RWPE2 (cell line): ENCODE measurements around the gene NSG1.

ENCODE experiments used
- ATAC-seq: fragments of 200-7000 bp; cut with Tn5 transposase; 3 replicates; pipeline ENCODE4 v1.9.1; 2021; ENCODE audit warnings: low read depth
- DNase-seq: peaks from one replicate; pipeline ENCODE4 v3.0.0-alpha.2; 2020; ENCODE audit warnings: low spot score
- H3K27ac ChIP-seq: fragments of 450-650 bp; 2 replicates; pipeline ENCODE4 v1.5.1; 2017; ENCODE audit warnings: mild to moderate bottlenecking; ENCODE audit not compliant: poor library complexity, severe bottlenecking
- H3K27me3 ChIP-seq: fragments of 250-450 bp; sonication (Bioruptor Pico); 2 replicates; pipeline ENCODE4 v1.5.1; 2021; ENCODE audit warnings: mild to moderate bottlenecking, moderate library complexity; ENCODE audit not compliant: insufficient read depth, poor library complexity, severe bottlenecking
- H3K36me3 ChIP-seq: fragments of 250-450 bp; sonication (Bioruptor Pico); 2 replicates; pipeline ENCODE4 v1.5.1; 2020; ENCODE audit warnings: low read depth, mild to moderate bottlenecking, moderate library complexity
- H3K4me1 ChIP-seq: fragments of 250-450 bp; sonication (Bioruptor Pico); 2 replicates; pipeline ENCODE4 v1.5.1; 2021; ENCODE audit warnings: mild to moderate bottlenecking, moderate library complexity; ENCODE audit not compliant: insufficient read depth, poor library complexity, severe bottlenecking
- H3K4me3 ChIP-seq: fragments of 250-450 bp; sonication (Bioruptor Pico); 2 replicates; pipeline ENCODE4 v1.5.1; 2021; ENCODE audit warnings: mild to moderate bottlenecking, moderate library complexity; ENCODE audit not compliant: severe bottlenecking
- H3K9me3 ChIP-seq: fragments of 250-450 bp; sonication (Bioruptor Pico); 2 replicates; pipeline ENCODE4 v1.5.1; 2021; ENCODE audit warnings: mild to moderate bottlenecking, moderate library complexity; ENCODE audit not compliant: severe bottlenecking
- CTCF ChIP-seq: fragments of 450-650 bp; IDR thresholded peaks from one replicate; pipeline ENCODE4 v1.5.1; 2017; ENCODE audit warnings: mild to moderate bottlenecking, moderate library complexity; ENCODE audit not compliant: poor library complexity, severe bottlenecking

The NSG1 gene

DNA sequence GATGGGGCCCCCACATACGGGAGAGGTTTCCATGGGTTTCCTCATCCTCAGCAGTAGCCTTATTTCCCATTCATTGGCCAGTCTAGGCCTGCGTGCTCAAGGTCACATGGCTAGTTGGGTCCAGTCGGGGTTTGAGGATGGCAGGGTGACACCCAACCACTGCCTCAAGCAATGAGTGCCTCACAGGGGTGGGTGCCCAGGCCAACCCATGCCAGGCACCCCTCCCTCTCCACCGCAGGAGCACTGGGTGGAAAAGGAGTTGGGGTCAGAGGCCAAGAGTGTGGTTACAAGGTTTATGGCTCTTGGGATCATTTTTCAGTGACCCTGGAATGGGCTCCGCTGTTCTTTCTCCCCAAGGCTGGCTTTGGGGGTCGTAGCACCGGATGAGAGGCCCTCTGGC is 3.1 kb downstream of the NSG1 start:
- Histone ChIP-seq H3K4me1 (peaks cover 17% of the 10 kb centered on the region), H3K27me3 (peaks cover 22% of the 10 kb centered on the region), H3K4me3 (no peak overlapping the region), H3K36me3 (no peaks in the 10 kb centered on the region), H3K27ac (no peak overlapping the region), H3K9me3 (no peaks in the 10 kb centered on the region)
- no peak for TF ChIP-seq CTCF
- no peak for DNase-seq
- no peak for ATAC-seq

- no peak for TF ChIP-seq CTCF
- Histone ChIP-seq H3K36me3 (no peaks in the 10 kb centered on the region), H3K27ac (no peak overlapping the region), H3K4me3 (no peak overlapping the region), H3K9me3 (no peaks in the 10 kb centered on the region), H3K27me3 (peaks cover 16% of the 10 kb centered on the region), H3K4me1 (peaks cover 17% of the 10 kb centered on the region)
- ATAC-seq (no peak), DNase-seq (no peak)
Observed at GRCh38 chr4:4390515-4391240, 3.8 kb downstream of the NSG1 start.

- Histone ChIP-seq H3K27ac (peak overlapping the region; percentile 21), H3K9me3 (no peaks in the 10 kb centered on the region), H3K36me3 (no peaks in the 10 kb centered on the region), H3K4me3 (no peak overlapping the region), H3K4me1 (peaks cover 17% of the 10 kb centered on the region), H3K27me3 (peaks cover 7% of the 10 kb centered on the region)
- ATAC-seq (no peak), DNase-seq (no peak)
- TF ChIP-seq CTCF, result no peak
Observed at GRCh38 chr4:4391866-4392265, 5.0 kb downstream of the NSG1 start.

DNA sequence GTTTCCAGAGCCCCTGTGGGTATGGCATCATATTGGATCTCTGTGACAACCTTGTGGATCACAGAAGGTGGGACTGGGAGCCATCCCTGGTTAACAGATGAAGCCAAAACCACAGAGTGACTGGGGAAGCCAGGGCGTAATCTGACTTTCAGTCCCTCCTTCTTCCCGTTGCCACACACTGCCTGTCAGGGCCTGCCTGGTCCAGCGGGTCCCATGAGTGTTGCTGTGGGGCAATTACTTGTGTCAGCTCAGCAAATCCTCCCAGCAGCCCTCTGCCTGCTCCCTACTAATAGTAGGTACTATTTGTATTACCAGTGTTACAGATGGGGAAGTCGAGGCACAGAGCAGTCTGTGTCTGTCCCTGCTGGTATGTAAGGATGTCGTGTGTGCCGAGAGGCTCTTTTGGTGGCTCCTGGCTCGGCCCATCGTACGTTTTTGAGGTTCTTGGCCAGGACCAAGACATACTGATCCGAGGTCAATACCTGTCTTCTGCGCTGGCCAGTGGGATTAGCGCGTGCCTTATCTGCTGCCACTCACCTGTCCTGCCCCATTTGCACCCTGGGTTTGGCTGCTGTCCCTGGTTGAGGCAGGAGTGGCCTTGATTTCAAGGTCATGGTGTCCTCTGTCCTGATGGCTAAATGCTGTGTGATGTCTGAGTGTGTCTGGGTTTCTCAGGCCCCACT is 5.7 kb downstream of the NSG1 start:
- H3K27me3 ChIP-seq, result peaks cover 7% of the 10 kb centered on the region
- no peaks in the 10 kb centered on the region for H3K36me3 ChIP-seq
- TF ChIP-seq CTCF, result no peak
- peaks cover 17% of the 10 kb centered on the region for H3K4me1 ChIP-seq
- ATAC-seq (peak; percentile 85), DNase-seq (peak; percentile 84)
- H3K4me3 ChIP-seq, result no peak overlapping the region
- H3K9me3 ChIP-seq, result no peaks in the 10 kb centered on the region
- H3K27ac ChIP-seq, result peak overlapping the region; percentile 21

DNA sequence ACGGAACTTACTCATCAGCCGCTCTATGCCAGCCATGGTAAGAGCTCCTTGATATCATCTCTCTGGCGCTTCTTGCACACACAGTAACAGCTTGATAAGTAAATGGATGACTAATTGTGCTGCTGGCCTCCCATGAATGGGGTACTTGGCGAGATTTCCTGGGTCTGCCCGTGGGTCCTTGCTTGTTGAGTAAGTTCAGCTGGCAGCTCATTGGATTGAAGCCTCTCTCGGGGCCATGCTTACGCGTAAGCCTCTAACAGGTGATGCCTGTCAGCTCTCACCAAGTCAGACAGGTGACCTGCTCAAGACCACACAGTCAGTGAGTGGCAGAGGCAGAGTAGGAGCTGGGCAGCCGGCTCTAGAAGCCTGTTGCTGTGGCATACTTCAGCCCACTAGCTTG is 7.7 kb downstream of the NSG1 start:
- Histone ChIP-seq H3K36me3 (no peaks in the 10 kb centered on the region), H3K4me1 (peaks cover 17% of the 10 kb centered on the region), H3K27me3 (no peaks in the 10 kb centered on the region), H3K27ac (no peak overlapping the region), H3K4me3 (no peak overlapping the region), H3K9me3 (no peaks in the 10 kb centered on the region)
- DNase-seq (no peak), ATAC-seq (peak; percentile 78)
- TF ChIP-seq CTCF, result no peak
